GM12864 (cell line): ENCODE results near the gene SMARCAL1.

ENCODE experiments used
- DNase-seq: peaks from one replicate; pipeline ENCODE4 v3.0.0-alpha.2; 2011; ENCODE audit warnings: low read depth
- H3K4me3 ChIP-seq: 2 replicates; pipeline ENCODE4 v1.5.1; 2011; ENCODE audit warnings: mild to moderate bottlenecking, low read depth, low read length, control low read depth
- CTCF ChIP-seq: IDR thresholded peaks from 2 replicates; pipeline ENCODE4 v1.5.1; 2011; ENCODE audit warnings: low read depth, mild to moderate bottlenecking, moderate library complexity, low read length, control low read depth, inconsistent platforms; ENCODE audit errors: missing control alignments

SMARCAL1 gene

GRCh38 chr2:216527600-216527999 lies 115.3 kb downstream of the SMARCAL1 start:
- TF ChIP-seq CTCF, result no peak
- H3K4me3 ChIP-seq, result no peak overlapping the region
- DNase-seq, result no peak

GRCh38 chr2:216532562-216532961 lies 120.3 kb downstream of the SMARCAL1 start:
- DNase-seq, result no peak
- TF ChIP-seq CTCF, result no peak
- H3K4me3 ChIP-seq, result no peak overlapping the region
